Measurements from ENCODE around the gene USP33.
A peak's percentile ranks its signal among the peaks of the same experiment; 100 is the strongest.
"Not testable (repeated sequence)": the region's sequence is repeated elsewhere in the genome, so short reads cannot be mapped to it uniquely, and the experiment has no call there.

USP33 gene

DNA sequence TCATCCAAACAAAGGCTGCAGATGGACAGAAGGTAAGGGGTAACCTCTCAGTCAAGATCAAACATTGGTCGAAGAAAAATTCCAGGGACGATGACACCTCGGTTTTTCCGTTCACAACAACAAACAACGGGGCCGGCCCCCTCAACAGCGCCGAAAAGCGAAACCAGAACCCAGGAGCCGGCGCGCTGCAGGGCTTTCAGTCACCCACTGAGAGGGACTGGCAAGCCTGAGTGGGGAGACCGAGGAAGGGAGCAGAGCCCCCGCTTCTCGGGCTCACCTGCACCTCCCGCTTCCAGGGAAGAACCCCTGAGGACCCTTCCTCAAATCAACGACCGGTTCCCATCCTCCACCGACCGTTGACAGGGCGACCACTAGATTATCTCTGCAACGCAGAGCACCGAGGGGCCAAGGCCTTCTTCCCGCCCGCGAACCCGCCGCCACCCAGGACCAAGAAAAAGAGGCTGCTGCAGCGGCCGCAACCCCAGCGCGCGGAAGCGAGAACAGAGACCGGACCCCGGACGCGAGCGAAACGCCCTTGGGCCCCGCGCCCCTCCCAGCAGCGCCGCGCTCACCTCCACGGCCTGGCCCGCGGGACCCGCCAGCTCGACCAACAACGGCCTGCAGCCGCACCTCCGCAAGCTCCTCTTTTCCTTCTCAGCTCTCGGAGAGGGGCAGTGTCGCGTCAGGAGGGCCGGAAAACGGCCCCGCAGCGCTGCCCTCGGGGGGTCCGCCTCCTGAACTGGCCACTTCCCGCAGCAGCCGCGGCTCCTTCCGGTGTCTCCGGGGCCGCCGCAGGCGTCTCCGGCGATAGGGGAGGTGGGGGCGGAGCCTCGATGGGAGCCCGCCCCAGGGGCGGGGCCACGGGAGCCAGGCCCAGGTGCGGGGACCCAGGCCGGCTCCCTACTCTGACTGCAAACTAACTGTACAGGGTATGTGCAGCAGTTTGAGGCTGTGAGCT lies at the start of gene USP33:
Gene USP33 (minus strand): TSS at position 782 of the 958 bp plus-strand sequence. CDS start 18,155 bp downstream, outside the sequence.
- DNase-seq: peak; percentile 88

DNA sequence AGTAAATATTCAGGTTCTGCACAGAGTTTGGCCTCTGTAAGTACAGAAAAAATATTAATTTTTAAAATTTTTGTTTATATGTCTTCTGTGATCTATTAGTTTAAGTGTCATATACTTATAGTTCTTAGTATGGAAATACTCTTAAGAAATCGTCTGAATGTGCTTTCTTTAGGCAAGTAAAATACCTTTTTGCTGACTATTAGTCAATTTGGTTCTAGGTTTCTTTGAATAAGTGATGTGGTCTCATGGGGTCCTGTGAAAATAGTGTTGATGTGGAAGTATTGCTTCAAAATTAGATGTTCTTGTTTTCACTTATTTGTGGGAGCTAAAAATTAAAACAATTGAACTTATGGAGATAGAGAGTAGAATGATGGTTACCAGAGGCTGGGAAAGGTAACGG lies 43.7 kb upstream of the USP33 start:
- DNase-seq: no peak

DNA sequence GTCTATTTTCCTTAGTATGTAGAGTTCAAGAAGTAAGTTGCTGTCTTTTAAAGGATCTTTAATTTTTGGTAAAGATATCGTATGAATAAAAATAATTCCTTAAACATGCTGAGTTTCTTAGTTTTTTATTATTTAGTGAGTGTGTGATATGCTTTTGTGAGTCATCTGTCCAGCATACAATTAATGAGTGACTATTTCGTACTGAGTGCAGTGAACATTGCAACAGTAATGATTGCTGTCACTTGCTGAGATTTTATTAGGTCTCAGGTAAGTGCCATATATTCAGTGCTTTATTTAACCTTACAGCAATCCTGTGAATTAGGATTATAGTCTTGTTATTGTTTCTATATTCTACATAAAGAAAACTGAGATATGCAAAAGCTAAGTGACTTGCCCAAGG lies 42.4 kb upstream of the USP33 start:
- no peak for DNase-seq

DNA sequence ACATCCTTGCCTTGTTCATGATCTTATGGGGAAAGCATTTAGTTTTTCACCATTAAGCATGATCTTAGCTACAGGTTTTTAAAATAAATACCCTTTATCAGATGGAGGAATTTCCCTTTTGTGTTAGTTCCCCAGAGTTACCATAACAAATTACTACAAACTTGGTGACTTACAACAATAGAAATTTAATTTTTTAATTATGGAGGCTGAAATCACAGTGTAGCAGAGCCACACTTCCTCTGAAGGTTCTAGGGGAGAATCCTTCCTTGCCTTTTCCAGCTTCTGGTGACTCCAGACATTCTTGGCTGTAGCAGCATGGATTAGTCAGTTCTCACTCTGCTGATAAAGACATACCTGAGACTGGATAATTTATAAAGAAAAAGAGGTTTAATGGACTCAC lies 38.3 kb upstream of the USP33 start:
- DNase-seq: no peak

DNA sequence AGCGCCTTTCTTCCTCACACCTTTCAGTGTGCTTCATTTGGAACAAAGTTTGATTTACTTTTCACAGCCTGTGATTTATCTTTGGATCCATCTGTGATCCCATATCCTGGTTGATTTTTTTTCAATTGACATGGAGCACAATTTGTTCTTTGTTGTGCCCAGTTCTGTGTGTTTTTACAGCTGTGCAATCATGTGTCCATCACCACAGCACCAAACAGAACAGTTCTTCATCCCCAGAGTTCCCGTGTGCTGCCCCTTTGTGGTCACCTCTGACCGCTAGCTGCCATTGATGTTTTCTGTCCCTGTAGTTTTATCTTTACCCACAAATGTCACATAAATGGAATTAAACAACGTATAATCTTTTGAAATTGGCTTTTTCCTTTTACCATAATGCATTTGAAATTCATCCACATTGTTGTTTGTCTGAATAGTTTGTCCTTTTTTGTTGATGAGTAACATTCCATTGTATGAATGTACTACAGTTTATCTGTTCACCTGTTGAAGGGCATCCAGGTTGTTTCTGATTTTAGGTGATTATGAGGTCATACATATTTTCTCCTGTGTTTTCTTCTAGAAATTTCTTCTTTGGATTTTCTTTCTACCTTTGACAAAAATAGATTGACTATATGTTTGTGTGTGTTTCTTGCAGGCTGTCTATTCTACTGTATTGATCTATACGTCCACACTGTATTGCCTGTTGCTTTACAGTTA lies 37.2 kb upstream of the USP33 start:
- no peak for DNase-seq

DNA sequence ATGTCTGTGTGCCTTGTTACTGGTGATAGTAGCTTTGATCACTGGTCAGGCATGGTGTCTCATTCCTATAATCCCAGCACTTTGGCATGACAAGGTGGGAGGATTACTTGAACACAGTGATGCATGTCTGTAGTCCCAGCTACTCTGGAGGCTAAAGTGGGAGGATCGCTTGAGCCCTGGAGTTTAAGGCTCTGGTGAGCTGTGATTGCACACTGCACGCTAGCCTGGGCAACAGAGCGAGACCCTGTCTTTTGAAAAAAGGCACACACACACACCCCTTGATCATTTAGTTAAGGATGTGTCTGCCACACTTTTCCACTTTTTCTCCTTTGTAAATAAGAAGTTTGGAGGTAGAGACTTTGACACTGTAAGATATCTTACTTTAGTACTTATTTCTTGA lies 34.9 kb upstream of the USP33 start:
- DNase-seq: no peak

DNA sequence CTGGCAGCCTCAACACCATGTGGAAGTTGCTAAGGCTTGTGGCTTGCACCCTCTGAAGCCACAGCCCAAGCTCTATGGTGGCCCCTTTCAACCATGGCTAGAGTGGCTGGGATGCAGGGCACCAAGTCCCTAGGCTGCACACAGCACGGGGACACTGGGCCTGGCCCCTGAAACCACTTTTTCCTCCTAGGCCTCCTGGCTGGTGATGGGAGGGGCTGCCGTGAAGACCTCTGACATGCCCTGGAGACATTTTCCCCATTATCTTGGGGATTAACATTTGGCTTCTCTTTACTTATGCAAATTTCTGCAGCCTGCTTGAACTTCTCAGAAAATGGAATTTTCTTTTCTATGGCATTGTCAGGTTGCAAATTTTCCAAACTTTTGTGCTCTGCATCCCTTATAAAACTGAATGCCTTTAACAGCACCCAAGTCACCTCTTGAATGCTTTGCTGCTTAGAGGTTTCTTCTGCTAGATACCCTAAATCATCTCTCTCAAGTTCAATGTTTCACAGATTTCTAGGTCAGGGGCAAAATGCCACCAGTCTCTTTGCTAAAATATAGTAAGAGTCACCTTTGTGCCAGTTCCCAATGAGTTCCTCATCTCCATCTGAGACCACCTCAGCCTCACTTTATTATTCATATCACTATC lies 26.6 kb upstream of the USP33 start:
- DNase-seq: not testable (repeated sequence)

DNA sequence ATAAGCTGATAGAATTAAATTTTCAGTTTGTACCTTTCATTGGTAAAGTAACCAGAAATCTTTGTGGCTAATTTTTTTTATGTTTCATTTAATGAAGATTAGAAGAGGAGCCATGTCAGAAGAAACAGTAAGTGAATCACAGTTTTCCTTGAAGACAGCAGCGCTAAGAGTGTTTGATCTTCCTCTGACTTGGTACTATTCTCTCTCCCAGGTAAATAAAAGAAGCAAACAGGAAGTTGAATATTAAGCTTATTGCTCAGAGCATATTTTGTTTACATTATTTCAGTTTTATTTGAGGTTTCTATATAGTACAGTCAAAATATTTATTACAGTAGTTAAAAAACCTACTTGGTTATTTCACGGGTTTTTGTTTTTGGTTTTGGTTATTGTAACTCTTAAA lies 23.5 kb upstream of the USP33 start:
- no peak for DNase-seq

DNA sequence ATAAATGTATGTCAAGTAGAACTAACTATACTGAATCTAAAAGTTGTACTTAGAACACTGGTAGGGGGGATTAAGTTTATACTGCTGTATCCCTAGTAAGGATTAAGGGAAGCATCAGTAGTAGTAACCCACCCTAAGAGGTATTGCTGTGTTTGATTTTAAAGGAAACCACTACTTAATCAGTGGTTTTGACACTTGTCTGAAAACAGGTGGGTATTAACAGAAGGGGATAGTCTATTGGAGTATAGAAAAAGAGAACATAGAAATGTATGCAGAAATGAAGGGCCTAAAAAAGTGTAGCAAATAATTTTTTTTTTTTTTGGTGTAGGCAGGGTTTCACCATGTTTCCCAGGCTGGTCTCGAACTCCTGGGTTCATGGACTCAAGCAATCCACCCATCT lies 22.0 kb upstream of the USP33 start:
- DNase-seq: no peak

DNA sequence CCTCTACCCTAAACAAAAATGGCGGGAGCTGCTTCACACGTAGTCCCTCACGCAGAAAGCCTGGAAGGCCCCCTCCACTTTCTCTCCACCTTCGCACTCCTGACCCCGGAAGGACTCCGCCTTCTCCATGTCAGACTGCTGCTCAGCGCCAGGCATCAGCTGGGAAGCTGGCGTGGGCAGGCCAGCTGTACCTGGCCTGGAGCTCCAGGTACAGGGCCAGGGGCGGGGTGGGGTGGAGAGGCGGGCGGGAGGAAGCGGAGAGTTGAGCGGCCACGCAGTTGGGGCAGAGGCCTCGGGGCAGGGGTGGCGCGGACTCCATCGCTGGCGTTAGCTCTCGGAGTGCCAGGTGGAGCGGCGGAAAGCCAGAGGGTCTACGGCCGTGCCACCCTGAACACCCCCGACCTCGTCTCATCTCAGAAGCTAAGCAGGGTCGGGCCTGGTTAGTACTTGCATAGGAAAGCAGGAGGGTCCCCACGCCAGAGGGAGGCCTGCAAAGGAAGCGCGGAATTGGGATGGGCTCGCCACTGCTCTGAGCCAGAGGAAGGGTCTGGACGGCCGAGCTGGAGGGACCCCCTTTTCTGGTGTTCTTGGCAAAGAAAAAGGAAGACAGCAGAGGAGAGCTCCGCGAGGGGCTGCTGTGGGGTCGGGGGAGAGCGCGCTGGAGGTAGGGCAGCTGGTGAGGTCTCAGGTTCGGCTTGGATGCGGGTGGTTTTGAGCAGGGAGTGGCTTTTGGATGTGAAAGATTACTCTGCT lies 20.1 kb upstream of the USP33 start, which contains the start of gene MIGA1:
Gene MIGA1 (plus strand): TSS at position 121 of the 753 bp plus-strand sequence. CDS start 3,604 bp downstream, outside the sequence.
- peak; percentile 85 for DNase-seq

DNA sequence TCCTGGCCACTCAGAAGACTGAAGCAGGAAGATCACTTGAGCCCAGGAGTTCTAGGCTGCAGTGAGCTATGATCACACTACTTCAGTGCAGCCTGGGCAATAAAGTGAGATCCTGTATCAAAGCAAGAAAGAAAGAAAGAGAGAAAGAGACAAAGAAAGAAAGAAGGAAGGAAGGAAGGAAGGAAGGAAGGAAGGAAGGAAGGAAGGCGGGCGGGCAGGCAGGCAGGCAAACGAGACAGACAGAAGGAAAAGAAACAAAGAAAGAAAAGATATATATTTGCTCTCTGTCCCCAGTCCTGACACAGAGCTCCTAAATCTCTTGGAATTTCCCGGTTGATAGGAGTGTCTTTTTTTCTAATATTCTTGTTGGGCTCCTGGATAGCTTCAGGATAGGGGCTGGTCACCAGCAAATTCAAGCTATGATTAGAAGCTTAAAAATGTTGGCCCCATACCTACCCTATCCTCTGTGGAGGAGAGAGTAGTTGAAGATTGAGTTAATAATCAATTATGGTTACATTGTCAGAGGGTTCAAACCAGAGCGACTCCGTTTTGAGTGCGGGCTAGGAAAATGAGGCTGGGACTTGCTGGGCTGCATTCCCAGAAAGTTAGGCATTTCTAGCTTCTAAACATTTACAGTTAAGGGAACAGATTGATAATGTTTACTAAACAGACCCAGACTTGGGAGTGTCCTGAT lies 16.5 kb upstream of the USP33 start:
- DNase-seq: no peak

DNA sequence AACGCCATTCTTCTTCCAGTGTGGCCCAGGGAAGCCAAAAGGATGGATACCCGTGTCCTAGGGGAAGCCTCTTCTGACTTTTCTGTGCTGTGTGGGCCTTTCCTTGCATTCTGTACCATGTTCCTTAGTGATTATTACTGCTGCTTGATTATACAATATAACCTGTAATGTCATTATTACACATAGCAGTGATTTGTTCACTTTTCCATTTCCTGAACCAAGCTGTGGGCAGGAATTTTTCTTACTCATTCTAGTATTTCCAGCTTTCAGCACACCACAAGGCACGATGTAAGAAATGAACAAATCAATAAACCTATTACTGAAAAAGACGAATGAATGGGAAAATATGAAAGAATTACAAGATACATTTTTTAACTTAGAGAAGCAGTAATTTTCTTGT lies 8.4 kb upstream of the USP33 start:
- DNase-seq: no peak

DNA sequence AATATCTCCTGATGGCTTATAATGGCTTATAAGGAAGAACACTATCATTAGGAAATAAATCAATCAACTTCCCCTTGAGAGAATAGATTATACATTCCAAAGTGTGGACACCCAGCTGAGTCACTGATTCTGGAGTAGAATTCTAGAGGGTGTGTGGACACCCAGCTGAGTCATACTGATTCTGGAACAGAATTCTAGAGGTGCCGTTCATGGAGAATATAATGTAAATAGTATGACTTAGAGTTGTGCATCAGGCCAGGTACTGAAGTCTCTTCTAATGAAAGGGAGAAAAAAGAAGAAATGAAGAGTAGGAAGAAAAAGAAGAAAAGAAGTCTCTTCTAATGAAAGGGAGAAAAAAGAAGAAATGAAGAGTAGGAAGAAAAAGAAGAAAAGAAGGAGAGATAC lies 2.4 kb upstream of the USP33 start:
- DNase-seq: no peak

DNA sequence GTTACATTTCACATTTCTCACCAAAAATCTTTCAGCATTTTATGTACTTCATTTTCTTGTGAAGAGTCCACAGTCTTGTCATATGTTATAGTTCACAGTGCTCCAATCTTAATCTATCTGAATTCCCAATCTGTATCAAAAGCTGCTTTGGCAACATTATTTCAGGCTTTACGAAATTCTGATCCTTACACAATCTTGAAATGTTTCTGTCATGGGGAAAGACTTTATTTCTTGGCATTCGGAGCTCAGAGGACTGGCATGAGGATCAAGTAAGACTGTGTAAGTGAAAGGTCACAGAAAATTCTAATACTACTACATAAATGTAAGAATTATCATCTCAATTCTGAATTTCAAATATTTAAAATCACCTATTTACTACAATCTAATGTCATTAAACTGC lies 2.0 kb downstream of the USP33 start:
- DNase-seq: no peak

DNA sequence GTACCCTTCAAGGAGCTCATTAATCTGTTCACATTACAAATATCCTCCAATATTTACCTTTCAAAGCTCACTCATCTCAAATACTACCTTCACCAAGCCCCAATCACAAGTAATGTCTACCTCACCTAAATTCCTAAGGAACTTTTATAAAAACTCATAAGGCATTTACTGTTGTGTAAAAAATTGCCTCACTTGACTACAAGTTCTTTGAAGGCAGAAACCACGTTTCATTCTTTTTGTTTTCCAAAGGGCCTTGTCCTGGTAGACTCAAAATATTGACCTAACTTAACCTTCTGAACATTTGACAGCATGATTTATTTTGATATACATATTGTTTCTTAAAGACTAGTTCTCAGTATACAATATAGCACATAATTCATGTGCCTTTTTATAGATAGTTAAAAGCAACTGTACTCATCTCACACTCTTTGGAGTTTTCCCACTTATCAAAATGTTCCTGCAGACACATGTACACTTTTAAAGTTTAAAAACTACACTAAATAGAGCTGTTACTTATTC lies 2.5 kb downstream of the USP33 start:
- no peak for DNase-seq

DNA sequence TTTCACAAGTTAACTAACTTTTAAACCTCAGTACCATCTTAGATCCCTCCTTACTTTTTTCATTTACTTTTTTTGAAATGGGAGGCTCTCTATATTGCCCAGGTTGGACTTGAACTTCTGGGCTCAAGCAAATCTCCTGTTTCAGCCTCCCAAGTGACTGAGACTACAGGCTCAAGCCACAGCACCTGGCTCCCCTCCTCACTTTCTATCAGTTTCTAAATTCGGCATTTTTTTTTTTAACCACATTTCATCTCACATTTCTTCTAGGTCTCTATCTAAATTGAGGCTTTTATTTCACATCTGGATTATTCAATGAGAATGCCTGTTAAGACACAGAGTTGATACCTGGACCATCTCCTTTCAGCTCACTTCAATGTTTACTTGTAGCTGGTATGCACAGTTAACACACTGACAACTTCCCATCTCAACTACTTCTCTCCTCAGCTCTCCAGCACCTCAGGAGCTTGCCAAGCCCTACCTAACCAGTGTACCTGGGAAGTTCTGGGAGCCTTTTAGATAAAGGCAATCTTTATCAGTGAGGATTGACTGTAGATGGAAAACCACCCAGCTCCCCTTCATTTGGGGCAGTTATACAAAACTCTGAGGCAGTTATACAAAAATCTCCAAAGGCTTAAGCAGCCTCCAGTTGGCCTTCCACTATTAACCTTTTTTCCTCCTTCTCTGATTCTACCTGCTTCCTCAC lies 3.4 kb downstream of the USP33 start:
- no peak for DNase-seq

DNA sequence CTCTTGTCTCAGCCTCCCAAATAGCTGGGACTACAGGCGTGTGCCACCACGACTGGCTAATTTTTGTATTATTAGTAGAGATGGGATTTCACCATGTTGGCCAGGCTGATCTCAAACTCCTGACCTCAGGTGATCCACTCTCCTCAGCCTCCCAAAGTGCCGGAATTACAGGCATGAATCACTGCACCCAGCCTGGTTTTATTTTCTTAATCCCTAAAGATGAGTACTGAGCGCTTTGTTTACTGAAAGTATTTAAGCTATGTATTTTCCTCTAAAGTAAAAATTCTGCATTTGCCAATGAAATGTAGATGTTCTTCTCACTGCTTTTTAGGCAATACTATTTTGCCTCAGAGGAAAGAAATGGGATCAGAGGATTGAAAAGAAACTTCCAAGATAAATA lies 10.2 kb downstream of the USP33 start:
- not testable (repeated sequence) for DNase-seq

DNA sequence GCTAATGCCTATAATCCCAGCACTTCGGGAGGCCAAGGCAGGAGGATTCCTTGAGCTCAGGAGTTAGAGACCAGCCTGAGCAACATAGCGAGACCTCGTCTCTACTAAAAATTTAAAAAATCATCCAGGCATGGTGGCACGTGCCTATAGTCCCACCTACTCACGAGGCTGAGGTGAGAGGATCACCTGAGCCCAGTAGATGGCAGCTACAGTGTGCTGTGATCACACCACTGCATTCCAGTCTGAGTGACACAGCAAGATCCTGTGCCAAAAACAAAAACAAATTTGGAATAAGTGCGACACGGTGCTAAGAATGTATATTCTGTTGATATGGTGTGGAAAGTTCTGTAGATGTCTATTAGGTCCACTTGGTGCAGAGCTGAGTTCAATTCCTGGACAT lies 15.1 kb downstream of the USP33 start:
- DNase-seq: no peak

DNA sequence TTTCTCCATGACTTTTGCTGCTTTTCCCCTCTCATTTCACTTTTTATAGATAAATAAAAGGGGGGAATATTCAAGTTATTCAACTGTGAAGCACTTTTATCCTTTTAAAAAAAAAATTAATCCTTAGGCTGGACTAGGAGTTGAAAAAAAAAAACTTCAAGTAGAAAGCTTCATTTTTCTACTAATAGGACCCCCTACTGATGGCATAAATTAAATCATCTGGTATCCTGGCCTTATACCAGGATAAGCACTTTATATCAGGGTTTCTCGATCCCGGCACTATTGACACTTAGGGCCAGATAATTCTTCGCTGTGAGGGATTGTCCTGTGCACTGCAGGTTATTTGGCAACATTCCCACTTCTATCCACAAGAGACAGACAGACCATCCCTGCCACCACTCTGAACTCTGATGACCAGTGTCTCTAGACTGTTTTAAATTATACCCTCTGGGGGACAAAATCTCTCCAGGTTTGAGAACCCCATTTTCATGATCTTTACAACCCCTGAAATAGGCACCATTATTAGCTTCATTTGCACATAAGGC lies 17.6 kb downstream of the USP33 start:
- no peak for DNase-seq

DNA sequence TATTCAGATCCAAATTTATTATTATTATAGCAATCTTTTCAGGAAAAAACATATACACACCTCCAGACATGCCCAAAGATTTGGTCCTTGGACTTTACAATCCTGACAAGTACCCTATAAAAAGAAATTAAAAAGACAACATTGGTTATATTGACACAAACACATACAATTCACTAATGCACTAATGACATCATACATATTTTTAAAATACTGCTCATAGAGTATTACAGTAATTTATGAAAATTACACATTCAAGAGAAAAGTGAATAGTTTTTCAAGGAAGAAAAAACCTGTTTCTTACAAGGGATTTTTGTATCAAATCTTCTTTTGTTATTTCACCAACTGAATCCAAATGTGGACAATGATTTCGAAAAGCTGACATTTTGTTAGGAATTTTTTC lies 18.3 kb downstream of the USP33 start:
- DNase-seq: no peak

DNA sequence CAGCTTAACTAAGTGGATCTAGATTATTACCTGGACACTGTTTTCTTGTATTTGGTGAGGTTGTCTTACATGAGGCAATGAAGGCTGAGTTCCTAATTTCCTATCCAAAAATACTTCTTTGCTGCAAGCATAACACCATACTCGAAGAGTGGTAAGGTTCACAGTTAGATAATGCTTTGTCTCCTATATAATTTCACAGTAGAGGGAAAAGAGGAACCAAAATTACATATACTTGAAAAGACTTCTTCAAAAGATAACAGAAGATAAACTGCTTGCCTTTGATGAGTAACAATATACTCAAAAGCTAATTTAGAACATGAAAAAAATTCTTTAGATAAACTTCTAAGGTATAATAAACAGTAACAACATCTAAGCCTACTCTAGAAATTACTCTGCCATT lies 20.4 kb downstream of the USP33 start:
- DNase-seq: no peak
